HG03135 (cell line): ENCODE results near the gene C11orf24.
"Not testable (repeated sequence)": the region's sequence is repeated elsewhere in the genome, so short reads cannot be mapped to it uniquely, and the experiment has no call there.

Experiments
- ATAC-seq: cut with Tn5 transposase; IDR thresholded peaks from one replicate; pipeline ENCODE4 v1.9.1; 2021; ENCODE audit warnings: mild to moderate bottlenecking, moderate library complexity; ENCODE audit not compliant: unreplicated experiment

Gene C11orf24

GRCh38 chr11:68256331-68256741 lies 15.4 kb downstream of the C11orf24 start:
- no peak for ATAC-seq

DNA sequence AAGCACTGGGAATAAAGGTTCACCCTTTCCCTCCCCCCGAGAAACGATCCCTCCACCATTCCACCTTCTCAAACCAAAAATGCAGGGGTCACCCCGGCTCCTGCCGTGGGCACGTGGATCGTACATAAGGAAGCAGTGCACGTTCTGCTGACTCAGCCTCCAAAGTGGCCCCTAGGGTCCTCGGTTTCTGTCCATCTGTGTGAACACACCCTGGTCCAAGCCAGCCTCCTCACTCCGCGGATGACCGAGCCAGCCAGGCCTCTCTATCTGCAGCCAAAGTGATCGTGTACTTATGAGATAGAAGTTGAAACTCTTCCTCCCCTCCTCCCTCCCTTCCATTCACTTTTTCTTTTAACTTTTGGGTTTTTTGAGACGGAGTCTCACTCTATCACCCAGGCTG lies 16.2 kb downstream of the C11orf24 start:
- no peak for ATAC-seq

DNA sequence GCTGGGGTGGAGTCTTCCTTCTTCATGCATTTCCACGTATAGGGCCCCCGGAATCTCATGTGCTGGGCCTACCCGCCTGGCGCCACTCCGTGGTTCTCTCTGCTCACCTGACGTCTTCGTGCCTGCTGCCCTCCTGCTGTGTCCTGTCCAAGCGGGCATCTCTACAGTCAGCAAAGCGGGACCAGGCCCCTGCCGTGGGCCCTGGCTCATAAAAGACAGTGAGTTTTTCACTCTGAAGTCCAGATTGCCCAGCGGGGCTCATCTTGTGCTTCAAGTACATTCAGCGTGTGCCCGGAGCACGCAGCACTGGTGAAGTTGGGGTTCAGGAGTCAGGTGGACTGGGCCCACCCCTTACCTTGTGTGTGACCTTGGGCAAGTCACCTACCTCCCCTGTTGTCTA lies 17.4 kb downstream of the C11orf24 start:
- no peak for ATAC-seq

DNA sequence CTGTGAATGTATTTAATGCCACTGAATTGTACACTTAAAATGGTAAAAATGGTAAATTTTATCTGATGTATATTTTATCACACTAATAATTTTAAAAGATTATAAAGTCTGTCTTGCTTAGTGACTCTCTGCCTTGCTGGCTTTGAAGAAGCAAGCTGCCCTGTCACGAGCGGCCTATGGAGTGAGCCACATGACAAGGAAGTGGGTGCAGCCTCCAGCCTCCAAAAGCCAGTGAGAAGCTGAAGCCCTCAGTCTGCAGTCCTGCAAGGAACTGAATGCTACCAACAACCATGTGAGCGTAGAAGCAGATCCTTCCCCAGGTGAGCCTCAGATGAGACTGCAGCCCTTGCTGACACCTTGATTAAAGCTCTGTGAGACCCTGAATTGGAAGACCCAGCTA lies 20.0 kb downstream of the C11orf24 start:
- ATAC-seq = no peak

GRCh38 chr11:68244912-68245311 lies 26.9 kb downstream of the C11orf24 start:
- not testable (repeated sequence) for ATAC-seq

DNA sequence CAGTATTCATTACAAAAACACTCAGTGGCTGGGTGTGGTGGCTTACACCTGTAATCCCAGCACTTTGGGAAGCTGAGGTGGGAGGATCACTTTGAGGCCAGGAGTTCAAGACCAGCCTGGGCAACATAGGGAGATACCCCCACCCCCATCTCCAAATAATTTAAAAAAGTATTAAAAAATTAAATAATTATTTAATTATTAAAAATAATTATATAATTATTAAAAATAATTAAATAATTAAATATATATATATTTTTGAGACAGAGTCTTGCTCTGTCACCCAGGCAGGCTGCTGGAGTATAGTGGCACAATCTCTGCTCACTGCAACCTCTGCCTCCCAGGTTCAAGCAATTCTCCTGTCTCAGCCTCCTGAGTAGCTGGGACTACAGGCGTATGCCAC lies 27.9 kb downstream of the C11orf24 start:
- not testable (repeated sequence) for ATAC-seq

GRCh38 chr11:68242616-68243015 lies 29.2 kb downstream of the C11orf24 start:
- ATAC-seq = no peak

DNA sequence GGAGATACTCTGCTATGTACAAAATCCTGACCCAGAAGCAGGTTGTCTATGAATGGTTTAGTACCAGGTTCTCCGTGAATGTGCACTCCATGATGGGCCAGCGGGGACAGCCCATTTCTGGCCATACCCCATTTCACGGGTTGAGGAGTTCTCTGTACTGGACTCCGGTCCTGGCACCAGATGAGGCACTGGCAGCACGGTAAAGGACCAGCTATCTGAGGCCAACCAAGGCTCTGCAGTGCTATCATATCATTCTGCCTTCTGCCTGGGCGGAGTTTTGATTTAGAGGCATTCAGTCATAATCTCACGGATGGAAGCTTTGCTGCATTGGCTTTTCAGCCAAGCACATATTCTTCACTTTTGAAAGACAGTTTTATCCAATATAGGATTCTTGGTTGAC lies 40.2 kb downstream of the C11orf24 start:
- no peak for ATAC-seq

DNA sequence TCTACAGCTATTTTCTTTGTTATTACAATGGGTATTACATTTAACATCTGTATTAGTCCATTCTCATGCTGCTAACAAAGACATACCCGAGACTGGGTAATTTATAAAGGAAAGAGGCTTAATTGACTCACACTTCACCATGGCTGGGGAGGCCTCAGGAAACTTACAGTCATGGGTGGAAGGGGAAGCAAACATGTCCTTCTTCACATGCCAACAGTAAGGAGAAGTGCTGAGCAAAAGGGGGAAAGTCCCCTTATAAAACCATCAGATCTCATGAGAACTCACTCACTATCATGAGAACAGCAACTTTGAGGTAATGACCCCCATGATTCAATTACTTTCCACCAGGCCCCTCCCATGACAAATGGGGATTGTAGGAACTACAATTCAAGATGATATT lies 42.2 kb downstream of the C11orf24 start:
- no peak for ATAC-seq

DNA sequence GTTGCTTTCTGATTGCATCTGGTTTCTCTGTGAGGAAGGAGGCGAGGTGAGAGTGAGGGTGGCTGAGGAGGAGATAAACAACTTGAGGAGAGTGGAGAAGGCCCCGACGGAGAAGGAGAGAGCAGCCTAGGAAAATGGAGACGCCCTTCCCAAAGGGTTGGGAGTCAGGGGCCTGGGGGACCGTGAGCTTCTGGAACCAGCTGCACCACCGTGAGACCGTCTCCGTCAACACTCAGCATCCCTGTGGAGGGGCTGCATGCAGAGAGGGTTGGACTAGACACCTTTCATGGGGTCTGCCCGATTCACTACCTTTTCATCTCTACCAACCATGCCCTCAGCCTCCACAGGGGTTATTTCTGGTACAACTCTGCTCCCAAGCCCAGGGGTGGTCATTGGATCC lies 45.4 kb downstream of the C11orf24 start:
- no peak for ATAC-seq

GRCh38 chr11:68224606-68225005 lies 47.2 kb downstream of the C11orf24 start:
- no peak for ATAC-seq

- no peak for ATAC-seq
Observed at GRCh38 chr11:68223275-68223674, 48.5 kb downstream of the C11orf24 start.

DNA sequence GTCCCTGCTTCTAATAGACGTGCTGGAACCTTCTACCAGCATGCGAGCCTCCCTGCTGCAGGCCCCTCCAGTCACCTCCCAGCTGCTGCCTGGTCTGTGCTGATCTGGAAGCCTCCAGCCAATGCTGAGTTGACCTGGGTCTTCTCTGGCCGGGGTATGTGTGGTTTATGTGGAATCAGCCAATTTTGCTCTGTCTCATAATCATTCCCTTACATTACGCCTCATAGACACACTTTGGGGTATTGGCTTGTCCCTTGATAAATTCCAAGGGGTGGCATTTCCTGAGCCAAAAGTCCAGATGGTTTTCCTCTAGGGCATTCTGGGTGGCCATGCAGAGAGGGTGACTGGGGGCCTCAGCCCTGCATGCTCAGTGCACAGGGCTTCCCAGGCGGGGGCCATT lies 50.4 kb downstream of the C11orf24 start:
- no peak for ATAC-seq

- ATAC-seq = no peak
Observed at GRCh38 chr11:68216171-68216938, 55.4 kb downstream of the C11orf24 start.

DNA sequence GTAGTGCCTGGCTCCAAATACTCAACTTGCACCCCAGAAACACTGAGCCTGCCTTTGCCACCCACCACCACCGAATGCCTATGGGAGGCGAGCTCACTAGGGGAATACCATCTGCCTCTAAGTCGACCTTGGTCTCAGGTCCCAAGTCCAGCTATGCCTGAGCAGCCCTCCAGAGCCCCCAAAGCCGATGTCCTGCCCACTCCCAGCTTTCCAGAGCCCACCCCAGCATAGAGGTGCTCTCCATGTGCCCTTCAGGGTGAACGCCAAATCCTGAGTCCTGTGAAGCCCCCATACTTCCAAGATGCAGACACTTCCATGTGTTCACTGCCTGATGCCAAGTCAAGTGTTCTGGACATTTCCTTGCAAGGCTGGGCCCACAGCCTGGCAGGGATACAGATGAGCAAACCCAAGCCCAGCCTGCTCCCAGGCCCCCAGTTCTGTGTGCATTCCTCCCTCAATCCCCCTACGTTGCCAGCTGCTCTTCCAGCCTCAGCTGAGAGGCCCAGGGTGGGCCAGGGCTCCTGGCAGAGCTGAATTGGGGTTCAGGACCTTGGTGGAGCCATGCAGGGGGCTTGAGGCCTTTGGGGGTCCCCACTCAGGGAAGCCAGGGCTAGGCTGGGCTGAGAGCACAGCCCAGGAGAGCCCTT lies 56.1 kb downstream of the C11orf24 start:
- no peak for ATAC-seq

DNA sequence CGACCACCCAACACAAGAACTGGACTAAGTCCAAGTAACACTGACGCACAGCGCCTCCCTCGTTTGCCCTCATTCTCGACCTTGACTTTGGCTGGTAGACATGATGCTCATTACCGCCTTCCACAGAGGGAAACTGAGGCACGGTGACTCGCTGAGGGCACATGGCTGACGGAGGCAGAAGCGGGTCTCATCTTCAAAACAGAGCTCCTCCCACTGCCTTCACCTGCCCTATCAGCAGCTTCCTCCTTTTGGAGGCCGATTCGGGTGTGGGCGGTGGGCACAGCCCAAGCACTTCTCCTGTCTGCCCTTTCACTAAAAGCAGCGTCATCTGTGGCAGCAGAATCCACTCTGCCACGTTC lies 56.7 kb downstream of the C11orf24 start:
- ATAC-seq = no peak

- no peak for ATAC-seq
Observed at GRCh38 chr11:68214173-68215086, 57.3 kb downstream of the C11orf24 start.

GRCh38 chr11:68213555-68214172 lies 58.1 kb downstream of the C11orf24 start:
- peak; percentile 41 for ATAC-seq

DNA sequence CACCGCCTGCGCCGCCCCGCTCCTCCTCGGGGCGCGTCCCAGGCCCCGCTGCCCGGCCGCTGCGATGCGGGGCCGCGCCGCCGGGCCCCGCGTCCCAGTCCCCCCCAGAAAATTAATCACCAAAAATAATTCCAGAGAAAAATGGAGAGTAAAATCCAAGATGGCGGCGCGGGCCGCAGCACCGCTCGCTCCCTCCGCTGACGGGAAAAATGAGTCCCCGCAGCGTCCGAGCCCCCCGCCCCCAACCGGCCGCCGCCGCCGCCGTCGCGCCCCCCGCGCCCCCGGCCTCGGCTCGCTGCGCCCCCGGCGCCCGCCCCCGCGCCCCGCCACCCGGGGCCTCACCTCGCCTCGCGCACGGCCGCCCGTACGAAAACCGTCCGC lies 58.6 kb downstream of the C11orf24 start, which contains the start of gene KMT5B:
Gene KMT5B (minus strand): TSS at position 162 of the 381 bp plus-strand sequence. CDS start 23,220 bp downstream, outside the sequence.
- no peak for ATAC-seq

DNA sequence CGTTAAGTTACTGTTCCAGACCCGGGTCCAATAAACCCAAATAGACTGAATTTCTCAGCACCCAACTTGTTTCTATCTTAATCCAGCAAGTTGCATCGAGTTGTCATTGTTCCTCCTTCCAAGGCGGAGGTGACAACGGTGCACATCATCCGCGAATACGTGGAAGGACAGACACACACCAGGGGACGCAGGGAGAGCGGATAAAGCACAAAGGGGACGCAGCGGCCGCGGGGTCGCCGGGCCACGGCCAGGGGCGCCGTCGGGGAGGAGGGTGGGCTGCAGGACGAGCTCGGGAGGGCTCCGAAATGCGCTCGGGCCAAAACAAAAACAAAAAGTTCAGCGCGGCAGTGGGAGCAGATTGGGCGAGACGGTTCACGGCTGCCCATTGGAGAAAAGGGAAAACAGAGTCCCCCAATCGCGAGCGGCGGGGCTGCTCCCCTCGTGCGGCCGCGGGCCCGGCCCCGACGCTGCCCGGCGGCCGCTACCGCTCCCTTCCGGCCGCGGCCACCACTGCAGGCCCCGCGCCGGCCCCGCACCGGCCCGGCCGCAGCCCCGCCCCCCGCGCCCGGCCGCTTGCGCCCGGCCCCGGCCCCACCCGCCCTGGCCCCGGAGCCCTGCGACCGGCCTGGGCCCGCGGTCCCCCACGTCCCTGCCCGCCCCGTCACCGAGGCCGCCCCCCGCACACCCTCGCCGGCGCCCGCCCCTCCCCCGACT lies 59.2 kb downstream of the C11orf24 start:
- ATAC-seq = peak; percentile 46
